Neural cell (in vitro differentiated cells): Measurements from ENCODE around the gene BMP8B. TPM values are rescaled to one million over a fixed set of nuclear protein-coding genes. Genes with fewer than 3 reads are reported as not detected.

Experiments
- H2AFZ ChIP-seq: fragments of 200-600, 300-800 bp; sonication (generic), shearing (Covaris generic); 2 replicates; pipeline ENCODE4 v1.6.0; 2014; ENCODE audit warnings: low read depth, mild to moderate bottlenecking, antibody characterized with exemption, low read length, moderate library complexity
- H3F3A ChIP-seq: fragments of 200-600 bp; shearing (Covaris generic); 2 replicates; pipeline ENCODE4 v1.6.1; 2016; ENCODE audit warnings: mild to moderate bottlenecking, moderate library complexity, mixed read lengths, antibody characterized with exemption, low read length; ENCODE audit not compliant: insufficient read depth, poor library complexity, severe bottlenecking
- H3K27ac ChIP-seq: fragments of 200-600, 300-800 bp; sonication (generic), shearing (Covaris generic); 2 replicates; pipeline ENCODE4 v1.5.1; 2014; ENCODE audit warnings: mild to moderate bottlenecking, low read length, moderate library complexity
- H3K27me3 ChIP-seq: fragments of 300-800, 200-600 bp; sonication (generic), shearing (Covaris generic); 2 replicates; pipeline ENCODE4 v1.6.0; 2014; ENCODE audit warnings: mild to moderate bottlenecking, low read depth, low read length, moderate library complexity; ENCODE audit not compliant: insufficient read depth
- H3K36me3 ChIP-seq: fragments of 300-800, 200-600 bp; sonication (generic), shearing (Covaris generic); 2 replicates; pipeline ENCODE4 v1.5.1; 2014; ENCODE audit warnings: mild to moderate bottlenecking, antibody characterized with exemption, low read length, moderate library complexity; ENCODE audit not compliant: insufficient read depth
- H3K4me2 ChIP-seq: fragments of 300-800, 200-600 bp; sonication (generic), shearing (Covaris generic); 2 replicates; pipeline ENCODE4 v1.6.0; 2014; ENCODE audit warnings: mild to moderate bottlenecking, low read length
- H3K4me3 ChIP-seq: fragments of 300-800, 200-600 bp; sonication (generic), shearing (Covaris generic); 2 replicates; pipeline ENCODE4 v1.5.1; 2014; ENCODE audit warnings: mild to moderate bottlenecking, low read length, moderate library complexity
- H3K79me2 ChIP-seq: fragments of 200-600 bp; shearing (Covaris generic); replicated peaks from 2 replicates; pipeline ENCODE4 v1.6.0; 2014; ENCODE audit warnings: mild to moderate bottlenecking, low read length, moderate library complexity; ENCODE audit not compliant: insufficient read depth
- H3K9ac ChIP-seq: fragments of 300-800, 200-600 bp; sonication (generic), shearing (Covaris generic); 2 replicates; pipeline ENCODE4 v1.6.1; 2016; ENCODE audit warnings: mild to moderate bottlenecking, low read length, mixed read lengths
- H3K9me2 ChIP-seq: fragments of 200-600 bp; shearing (Covaris generic); 2 replicates; pipeline ENCODE4 v1.6.1; 2016; ENCODE audit warnings: mild to moderate bottlenecking, low read length, mixed read lengths; ENCODE audit not compliant: insufficient read depth
- H3K9me3 ChIP-seq: fragments of 200-600, 300-800 bp; sonication (generic), shearing (Covaris generic); 2 replicates; pipeline ENCODE4 v1.6.1; 2016; ENCODE audit warnings: mild to moderate bottlenecking, mixed run types, low read length, moderate library complexity, mixed read lengths
- H4K20me1 ChIP-seq: fragments of 200-600 bp; shearing (Covaris generic); 2 replicates; pipeline ENCODE4 v1.6.1; 2016; ENCODE audit warnings: mild to moderate bottlenecking, mixed run types; ENCODE audit not compliant: insufficient read depth
- CTCF ChIP-seq: fragments of 450-650 bp; IDR thresholded peaks from 2 replicates; pipeline ENCODE4 v1.5.1; 2014; ENCODE audit warnings: antibody characterized with exemption, mild to moderate bottlenecking, moderate library complexity; ENCODE audit not compliant: poor library complexity, severe bottlenecking
- EP300 ChIP-seq: fragments of 450-650 bp; conservative IDR thresholded peaks from 2 replicates; pipeline ENCODE4 v1.6.1; 2014; ENCODE audit warnings: antibody characterized with exemption, mild to moderate bottlenecking, moderate library complexity; ENCODE audit not compliant: poor library complexity, severe bottlenecking
- EZH2 ChIP-seq: fragments of 200-600, 300-800 bp; shearing (Covaris generic), sonication (generic); IDR thresholded peaks from 2 replicates; pipeline ENCODE4 v1.6.1; 2014; ENCODE audit warnings: antibody characterized with exemption, low read length, borderline replicate concordance, mild to moderate bottlenecking; ENCODE audit not compliant: insufficient read depth, poor library complexity, severe bottlenecking
- MXI1 ChIP-seq: fragments of 450-650 bp; conservative IDR thresholded peaks from 2 replicates; pipeline ENCODE4 v1.6.1; 2014; ENCODE audit warnings: antibody characterized with exemption, mild to moderate bottlenecking; ENCODE audit not compliant: poor library complexity, severe bottlenecking
- POLR2AphosphoS5 ChIP-seq: IDR thresholded peaks from 2 replicates; pipeline ENCODE4 v1.6.1; 2012
- RAD21 ChIP-seq: fragments of 450-650 bp; conservative IDR thresholded peaks from 2 replicates; pipeline ENCODE4 v1.6.1; 2014; ENCODE audit warnings: antibody characterized with exemption, mild to moderate bottlenecking, moderate library complexity
- REST ChIP-seq: IDR thresholded peaks from 2 replicates; pipeline ENCODE4 v1.6.1; 2012; ENCODE audit warnings: borderline replicate concordance
- SMC3 ChIP-seq: fragments of 450-650 bp; conservative IDR thresholded peaks from 2 replicates; pipeline ENCODE4 v1.6.1; 2014; ENCODE audit warnings: antibody characterized with exemption, mild to moderate bottlenecking, moderate library complexity; ENCODE audit not compliant: poor library complexity
- TAF1 ChIP-seq: IDR thresholded peaks from 2 replicates; pipeline ENCODE4 v1.6.1; 2012; ENCODE audit warnings: low read depth
- polyA plus RNA-seq: library from polyadenylated mRNA; depleted of rRNA; stranded (reverse); fragments of >200 nt; gene quantifications from 2 replicates; pipeline ENCODE4 v1.2.3, GENCODE V29; 2014

Gene BMP8B
- polyA plus RNA-seq, 1 donor from 2014 or later = 0.04 TPM

- H3K27ac ChIP-seq = no peak overlapping the region
- no peaks in the 10 kb centered on the region for H3K9me3 ChIP-seq
- no peaks in the 10 kb centered on the region for H3K36me3 ChIP-seq
- TF ChIP-seq SMC3 = no peak
- no peak for TF ChIP-seq POLR2AphosphoS5
- TF ChIP-seq CTCF = no peak
- TF ChIP-seq TAF1 = no peak
- no peak for TF ChIP-seq RAD21
- no peak for TF ChIP-seq MXI1
- no peak for TF ChIP-seq REST
- no peak for TF ChIP-seq EZH2
- TF ChIP-seq EP300 = no peak
- H3K27me3 ChIP-seq = no peaks in the 10 kb centered on the region
- H3K4me2 ChIP-seq = no peak overlapping the region
- H3K9me2 ChIP-seq = no peaks in the 10 kb centered on the region
- no peak overlapping the region for H3K4me3 ChIP-seq
- no peaks in the 10 kb centered on the region for H3F3A ChIP-seq
- no peaks in the 10 kb centered on the region for H4K20me1 ChIP-seq
- no peaks in the 10 kb centered on the region for H3K79me2 ChIP-seq
- no peak overlapping the region for H2AFZ ChIP-seq
- H3K9ac ChIP-seq = no peak overlapping the region
Observed at GRCh38 chr1:39751595-39751994, 37.1 kb downstream of the BMP8B start.

GRCh38 chr1:39745016-39745670, 43.5 kb downstream of the BMP8B start:
- Histone ChIP-seq H3F3A (no peaks in the 10 kb centered on the region), H3K27ac (no peak overlapping the region), H3K9me3 (no peaks in the 10 kb centered on the region), H3K4me3 (no peak overlapping the region), H3K4me2 (no peak overlapping the region), H4K20me1 (no peaks in the 10 kb centered on the region), H3K79me2 (peaks cover 8% of the 10 kb centered on the region), H3K9me2 (no peaks in the 10 kb centered on the region), H2AFZ (no peak overlapping the region), H3K36me3 (peaks cover 7% of the 10 kb centered on the region), H3K9ac (no peak overlapping the region), H3K27me3 (no peaks in the 10 kb centered on the region)
- TF ChIP-seq SMC3 = no peak
- TF ChIP-seq MXI1 = no peak
- TF ChIP-seq EZH2 = no peak
- TF ChIP-seq EP300 = no peak
